ENCODE results near the gene ANAPC7.
"Not testable (repeated sequence)": the region's sequence is repeated elsewhere in the genome, so short reads cannot be mapped to it uniquely, and the experiment has no call there.

The ANAPC7 gene

GRCh38 chr12:110403146-110403975 is at the start of gene ANAPC7:
TSS of gene ANAPC7 (minus strand) at chr12:110403708. CDS start at chr12:110403627, 81 bp downstream.
- peak; percentile 64 for DNase-seq (ENCODE audit: low read depth, low spot score)

GRCh38 chr12:110451263-110451662 is 47.8 kb upstream of the ANAPC7 start:
- no peak for DNase-seq (ENCODE audit: low read depth, low spot score)

- DNase-seq (ENCODE audit: low read depth, low spot score), result peak; percentile 91
Observed at GRCh38 chr12:110449799-110450497, 46.4 kb upstream of the ANAPC7 start, which contains the start of gene ARPC3. TSS of gene ARPC3 (minus strand) at chr12:110450337. CDS start at chr12:110450260, 77 bp downstream.

GRCh38 chr12:110444455-110444854 is 40.9 kb upstream of the ANAPC7 start:
- DNase-seq (ENCODE audit: low read depth, low spot score), result no peak

- no peak for DNase-seq (ENCODE audit: low read depth, low spot score)
Observed at GRCh38 chr12:110436231-110436630, 32.7 kb upstream of the ANAPC7 start.

GRCh38 chr12:110431957-110432587 is 28.6 kb upstream of the ANAPC7 start:
- no peak for DNase-seq (ENCODE audit: low read depth, low spot score)

GRCh38 chr12:110429676-110430075 is 26.2 kb upstream of the ANAPC7 start:
- not testable (repeated sequence) for DNase-seq (ENCODE audit: low read depth, low spot score)

- no peak for DNase-seq (ENCODE audit: low read depth, low spot score)
Observed at GRCh38 chr12:110426406-110426805, 22.9 kb upstream of the ANAPC7 start.

GRCh38 chr12:110424237-110424636 is 20.7 kb upstream of the ANAPC7 start:
- DNase-seq (ENCODE audit: low read depth, low spot score), result no peak

- no peak for DNase-seq (ENCODE audit: low read depth, low spot score)
Observed at GRCh38 chr12:110421701-110422100, 18.2 kb upstream of the ANAPC7 start.

- no peak for DNase-seq (ENCODE audit: low read depth, low spot score)
Observed at GRCh38 chr12:110421159-110421661, 17.7 kb upstream of the ANAPC7 start.

GRCh38 chr12:110420644-110421043 is 17.1 kb upstream of the ANAPC7 start:
- not testable (repeated sequence) for DNase-seq (ENCODE audit: low read depth, low spot score)

- not testable (repeated sequence) for DNase-seq (ENCODE audit: low read depth, low spot score)
Observed at GRCh38 chr12:110417113-110417512, 13.6 kb upstream of the ANAPC7 start.

GRCh38 chr12:110410086-110410485 is 6.6 kb upstream of the ANAPC7 start:
- DNase-seq (ENCODE audit: low read depth, low spot score), result not testable (repeated sequence)

GRCh38 chr12:110405126-110405662 is 1.7 kb upstream of the ANAPC7 start:
- not testable (repeated sequence) for DNase-seq (ENCODE audit: low read depth, low spot score)

- peak; percentile 56 for DNase-seq (ENCODE audit: low read depth, low spot score)
Observed at GRCh38 chr12:110403976-110404682, 621 bp upstream of the ANAPC7 start.

- DNase-seq (ENCODE audit: low read depth, low spot score), result no peak
Observed at GRCh38 chr12:110382683-110383082, 20.8 kb downstream of the ANAPC7 start.

GRCh38 chr12:110379631-110380030 is 23.9 kb downstream of the ANAPC7 start:
- no peak for DNase-seq (ENCODE audit: low read depth, low spot score)

- no peak for DNase-seq (ENCODE audit: low read depth, low spot score)
Observed at GRCh38 chr12:110379197-110379596, 24.3 kb downstream of the ANAPC7 start.

- DNase-seq (ENCODE audit: low read depth, low spot score), result not testable (repeated sequence)
Observed at GRCh38 chr12:110378131-110378790, 25.2 kb downstream of the ANAPC7 start.
